Smooth muscle cell (in vitro differentiated cells): ENCODE data around the gene LMNB1. TPM values are rescaled to one million over a fixed set of nuclear protein-coding genes. Genes with fewer than 3 reads are reported as not detected.

Experiments used
- DNase-seq: peaks from one replicate; lab custom pipeline; 2025; ENCODE audit not compliant: unreplicated experiment; lab: John Stamatoyannopoulos, UW
- H2AFZ ChIP-seq: fragments of 200-600 bp; sonication (generic); 2 replicates; pipeline ENCODE4 v1.6.0; 2016; ENCODE audit warnings: antibody characterized with exemption, low read depth, mild to moderate bottlenecking
- H3F3A ChIP-seq: fragments of 200-600 bp; sonication (generic); 2 replicates; pipeline ENCODE4 v1.6.0; 2017; ENCODE audit warnings: antibody characterized with exemption, low read depth
- H3K27ac ChIP-seq: fragments of 200-600 bp; sonication (generic); 2 replicates; pipeline ENCODE4 v1.5.1; 2016; ENCODE audit warnings: low read depth, mild to moderate bottlenecking
- H3K27me3 ChIP-seq: fragments of 200-600 bp; sonication (generic); 2 replicates; pipeline ENCODE4 v1.6.1; 2016; ENCODE audit warnings: low read depth, mild to moderate bottlenecking
- H3K36me3 ChIP-seq: fragments of 200-600 bp; sonication (generic); 2 replicates; pipeline ENCODE4 v1.5.1; 2016; ENCODE audit warnings: low read depth
- H3K4me1 ChIP-seq: fragments of 200-600 bp; sonication (generic); 2 replicates; pipeline ENCODE4 v1.5.1; 2016; ENCODE audit warnings: low read depth
- H3K4me2 ChIP-seq: fragments of 200-600 bp; sonication (generic); 2 replicates; pipeline ENCODE4 v1.6.0; 2016; ENCODE audit warnings: mild to moderate bottlenecking
- H3K4me3 ChIP-seq: fragments of 200-600 bp; sonication (generic); 2 replicates; pipeline ENCODE4 v1.5.1; 2016; ENCODE audit warnings: mild to moderate bottlenecking
- H3K79me2 ChIP-seq: fragments of 200-600 bp; sonication (generic); 2 replicates; pipeline ENCODE4 v1.6.0; 2016; ENCODE audit warnings: low read depth, mild to moderate bottlenecking
- H3K9ac ChIP-seq: fragments of 200-600 bp; sonication (generic); 2 replicates; pipeline ENCODE4 v1.6.0; 2016; ENCODE audit warnings: low read depth
- H3K9me3 ChIP-seq: fragments of 200-600 bp; sonication (generic); replicated peaks from 2 replicates; pipeline ENCODE4 v1.5.1; 2016; ENCODE audit warnings: low read depth
- H4K20me1 ChIP-seq: fragments of 200-600 bp; sonication (generic); 2 replicates; pipeline ENCODE4 v1.6.0; 2016; ENCODE audit warnings: low read depth
- CTCF ChIP-seq: fragments of 200-600 bp; sonication (generic); IDR thresholded peaks from 2 replicates; pipeline ENCODE4 v1.5.1; 2017; ENCODE audit warnings: borderline replicate concordance, mild to moderate bottlenecking, antibody characterized with exemption; ENCODE audit not compliant: insufficient read depth, poor library complexity, severe bottlenecking
- WGBS: methylation state at CpG from one replicate; pipeline ENCODE4 v1.1.7; 2016; ENCODE audit warnings: low lambda C conversion rate; 5-methylcytosine and 5-hydroxymethylcytosine counted together
- polyA plus RNA-seq: library from polyadenylated mRNA; unstranded; fragments of >200 nt; fragmentation: Nextera tagmentation; extraction: Ambion mirVana; gene quantifications from 2 replicates; pipeline ENCODE4 v1.2.1, GENCODE V29; 2016
- total RNA-seq: library from RNA; depleted of rRNA; stranded (reverse); fragments of >200 nt; gene quantifications from 2 replicates; pipeline ENCODE4 v1.2.3, GENCODE V29; 2014

LMNB1 gene
- total and polyA plus RNA-seq, 2 experiments from 2014 or later: 8.4 to 32.5 TPM

- Histone ChIP-seq H3K79me2 (no peaks in the 10 kb centered on the region), H3K9me3 (no peaks in the 10 kb centered on the region), H3K9ac (no peak overlapping the region), H3K4me2 (no peak overlapping the region), H2AFZ (no peak overlapping the region), H3F3A (no peaks in the 10 kb centered on the region), H4K20me1 (no peaks in the 10 kb centered on the region), H3K27me3 (no peaks in the 10 kb centered on the region), H3K36me3 (no peaks in the 10 kb centered on the region), H3K4me3 (no peak overlapping the region), H3K4me1 (no peaks in the 10 kb centered on the region), H3K27ac (no peak overlapping the region)
- DNase-seq: no peak
- TF ChIP-seq CTCF: no peak
- 92% methylated on average over 9 of the region's 9 CpGs for WGBS
These were observed 35.6 kb upstream of the LMNB1 start for GRCh38 chr5:126741361-126741760.

DNA sequence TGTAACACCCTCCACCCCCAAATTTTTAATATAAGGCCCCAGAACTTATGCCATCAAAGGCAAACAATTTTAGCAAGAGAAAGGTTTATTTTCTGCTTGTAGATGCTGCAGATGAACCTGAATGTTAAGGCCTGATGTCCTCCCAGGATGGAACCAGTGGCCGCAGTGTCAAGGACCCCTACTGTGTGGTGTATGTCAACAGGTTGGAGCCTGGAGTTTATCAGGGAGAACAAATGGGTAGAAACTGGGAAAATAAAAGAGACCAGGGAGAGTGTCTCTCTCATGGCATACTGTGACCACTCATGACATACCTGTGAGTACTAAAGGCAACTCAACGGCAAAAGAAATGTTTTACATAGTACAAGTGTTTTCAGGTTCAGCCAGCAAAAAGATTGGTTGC, 34.5 kb upstream of the LMNB1 start:
- Histone ChIP-seq H3F3A (peaks cover 1% of the 10 kb centered on the region), H3K27me3 (no peaks in the 10 kb centered on the region), H3K9ac (no peak overlapping the region), H3K4me3 (no peak overlapping the region), H3K27ac (no peak overlapping the region), H4K20me1 (no peaks in the 10 kb centered on the region), H3K36me3 (no peaks in the 10 kb centered on the region), H3K79me2 (no peaks in the 10 kb centered on the region), H3K4me1 (no peaks in the 10 kb centered on the region), H3K4me2 (no peak overlapping the region), H2AFZ (no peak overlapping the region), H3K9me3 (no peaks in the 10 kb centered on the region)
- TF ChIP-seq CTCF: no peak
- DNase-seq: no peak
- 88% methylated on average over 2 of the region's 2 CpGs for WGBS

GRCh38 chr5:126744836-126745235, 32.1 kb upstream of the LMNB1 start:
- H3K4me2 ChIP-seq: no peak overlapping the region
- no peaks in the 10 kb centered on the region for H3K79me2 ChIP-seq
- 87% methylated on average over 2 of the region's 2 CpGs for WGBS
- H3K27me3 ChIP-seq: no peaks in the 10 kb centered on the region
- H4K20me1 ChIP-seq: no peaks in the 10 kb centered on the region
- TF ChIP-seq CTCF: no peak
- no peak for DNase-seq
- no peak overlapping the region for H2AFZ ChIP-seq
- H3K4me1 ChIP-seq: no peaks in the 10 kb centered on the region
- H3K9me3 ChIP-seq: no peaks in the 10 kb centered on the region
- H3F3A ChIP-seq: peaks cover 5% of the 10 kb centered on the region
- H3K36me3 ChIP-seq: no peaks in the 10 kb centered on the region
- H3K9ac ChIP-seq: no peak overlapping the region
- H3K4me3 ChIP-seq: no peak overlapping the region
- no peak overlapping the region for H3K27ac ChIP-seq

GRCh38 chr5:126745259-126745992, 31.5 kb upstream of the LMNB1 start:
- Histone ChIP-seq H3F3A (peaks cover 5% of the 10 kb centered on the region), H2AFZ (no peak overlapping the region), H3K79me2 (no peaks in the 10 kb centered on the region), H3K9me3 (no peaks in the 10 kb centered on the region), H3K4me1 (no peaks in the 10 kb centered on the region), H3K4me3 (no peak overlapping the region), H4K20me1 (no peaks in the 10 kb centered on the region), H3K9ac (no peak overlapping the region), H3K4me2 (no peak overlapping the region), H3K27ac (no peak overlapping the region), H3K27me3 (no peaks in the 10 kb centered on the region), H3K36me3 (no peaks in the 10 kb centered on the region)
- DNase-seq: no peak
- no peak for TF ChIP-seq CTCF
- 30% methylated on average over 7 of the region's 7 CpGs for WGBS
